Immature natural killer cell (primary cell): ENCODE results near the gene CIRBP. TPM values are rescaled to one million over a fixed set of nuclear protein-coding genes. Genes with fewer than 3 reads are reported as not detected.

Experiments used
- DNase-seq, 3 donors: peaks; one replicate each; pipeline ENCODE4 v3.0.0; 2022; ENCODE audit warnings: mixed read lengths in 1 of 3
- H3K27ac Mint-ChIP-seq, 6 donors: one replicate each; pipeline ENCODE4 v1.8.0; 2020; ENCODE audit warnings: mixed read lengths in 6 of 6, mild to moderate bottlenecking in 5 of 6, inconsistent platforms in 4 of 6, moderate library complexity in 3 of 6
- H3K27me3 Mint-ChIP-seq, 3 donors: one replicate each; pipeline ENCODE4 v1.8.0; 2020 to 2021; ENCODE audit warnings: low read depth in 3 of 3, mild to moderate bottlenecking in 3 of 3, mixed read lengths in 3 of 3, moderate library complexity in 3 of 3, inconsistent platforms in 1 of 3
- H3K36me3 Mint-ChIP-seq, 3 donors: one replicate each; pipeline ENCODE4 v1.8.0; 2020; ENCODE audit warnings: mixed read lengths in 3 of 3, inconsistent platforms in 2 of 3, mild to moderate bottlenecking in 2 of 3
- H3K4me1 Mint-ChIP-seq, 2 donors: one replicate each; pipeline ENCODE4 v1.8.0; 2020; ENCODE audit warnings: inconsistent platforms in 2 of 2, mild to moderate bottlenecking in 2 of 2, mixed read lengths in 2 of 2, moderate library complexity in 1 of 2
- H3K4me3 Mint-ChIP-seq, 5 donors: one replicate each; pipeline ENCODE4 v1.8.0; 2020; ENCODE audit warnings: mild to moderate bottlenecking in 5 of 5, mixed read lengths in 5 of 5, inconsistent platforms in 3 of 5, moderate library complexity in 3 of 5
- H3K9me3 Mint-ChIP-seq, 6 donors: one replicate each; pipeline ENCODE4 v1.8.0; 2020; ENCODE audit warnings: mild to moderate bottlenecking in 6 of 6, mixed read lengths in 6 of 6, inconsistent platforms in 4 of 6, moderate library complexity in 3 of 6
- polyA plus RNA-seq, 3 donors: library from polyadenylated mRNA; unstranded; fragments of 300-500 nt; fragmentation: Illumina TruSeq; gene quantifications; one replicate each; pipeline ENCODE4 v1.2.3, GENCODE V29; 2021

CIRBP gene
- polyA plus RNA-seq, 3 donors from 2014 or later: 146 to 246 (median 197) TPM

DNA sequence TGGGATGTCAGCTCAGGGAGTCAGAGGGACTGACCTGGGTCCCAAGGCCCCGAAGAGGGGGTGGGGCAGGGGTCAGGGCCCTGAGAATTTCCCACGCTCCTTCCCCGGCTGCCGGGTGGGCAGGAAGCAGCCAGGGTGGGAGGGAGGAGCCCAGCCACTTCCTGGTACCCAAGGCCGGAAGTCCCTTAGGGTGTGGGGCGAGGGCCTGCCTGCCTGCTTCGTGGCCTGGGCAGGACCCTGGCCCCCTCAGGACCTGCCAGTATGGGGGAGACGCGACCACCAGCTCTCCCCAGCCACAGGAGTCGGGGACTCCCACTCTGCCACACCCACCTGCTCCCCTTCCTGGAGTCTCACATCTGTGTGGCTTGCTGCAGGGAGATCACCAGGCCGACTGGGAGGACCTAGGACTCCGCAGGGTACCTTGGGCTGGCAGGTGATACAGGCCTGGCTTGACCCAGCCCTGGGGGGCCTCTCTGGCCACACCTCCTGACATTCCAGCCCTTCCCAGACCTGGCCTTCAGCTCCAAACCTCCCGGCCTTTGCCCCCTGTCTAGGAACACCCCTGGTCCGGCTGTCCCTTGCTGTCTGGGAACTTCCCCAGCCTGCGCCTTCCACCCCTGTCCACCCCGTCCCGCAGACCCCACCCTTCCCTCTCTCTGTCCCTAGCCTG is 9.8 kb upstream of the CIRBP start:
- peak overlapping the region; percentile 84 to 90 (median 90) for H3K4me3 Mint-ChIP-seq
- peaks cover 65 to 73% of the 10 kb centered on the region in 2 donors for H3K4me1 Mint-ChIP-seq
- H3K27ac Mint-ChIP-seq: peak overlapping the region; percentile 96 to 99 (median 99)
- peaks cover 0 to 4% (median 0%) of the 10 kb centered on the region in 6 donors for H3K9me3 Mint-ChIP-seq
- peak; percentile 85 to 88 (median 87) for DNase-seq
- peaks cover 41 to 70% (median 62%) of the 10 kb centered on the region in 3 donors for H3K27me3 Mint-ChIP-seq
- peaks cover 4 to 28% (median 7%) of the 10 kb centered on the region in 3 donors for H3K36me3 Mint-ChIP-seq

DNA sequence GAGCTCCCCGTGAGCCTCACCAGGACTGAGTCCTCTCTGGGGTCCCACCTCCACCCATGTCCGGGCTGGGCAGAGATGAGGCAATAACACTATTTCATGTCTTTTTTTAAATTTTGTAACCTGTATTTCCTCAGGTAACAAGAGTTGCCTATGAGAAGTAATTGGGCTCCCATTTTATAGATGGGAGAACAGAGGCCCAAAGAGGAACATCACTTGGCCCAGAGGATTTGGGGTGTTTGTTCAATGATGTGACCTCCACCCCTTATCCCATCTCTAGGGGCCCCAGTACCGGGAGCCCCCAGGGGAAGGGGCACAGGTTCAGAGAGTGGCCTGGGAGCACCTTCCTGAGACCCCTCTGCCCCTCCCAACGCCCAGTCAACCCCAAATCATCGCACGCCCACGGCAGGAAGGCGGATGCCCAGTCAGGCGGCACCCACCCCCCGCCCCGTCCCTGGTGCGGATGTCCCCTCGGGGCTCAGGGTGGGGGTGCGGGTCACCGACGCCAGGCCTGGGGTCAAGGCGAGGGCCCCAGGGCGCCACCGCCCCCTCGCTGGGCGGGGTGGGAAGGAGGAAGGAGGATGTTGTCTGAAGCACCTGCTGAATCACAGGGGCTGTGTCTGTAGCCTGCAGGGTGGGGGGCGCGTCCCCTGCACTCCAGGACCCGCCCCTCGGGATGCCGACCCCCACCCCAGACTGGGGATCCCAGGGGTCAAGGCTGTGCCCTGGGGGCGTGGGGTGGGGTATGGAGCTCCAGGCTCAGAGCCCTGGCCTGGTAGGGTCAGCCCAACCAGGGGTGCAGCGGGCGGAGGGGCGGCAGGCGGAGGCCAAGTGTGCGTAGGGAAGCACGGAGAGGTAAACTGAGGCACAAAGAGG is 9.0 kb upstream of the CIRBP start:
- peak; percentile 62 to 70 (median 69) for DNase-seq
- peak overlapping the region; percentile 96 to 99 (median 99) for H3K27ac Mint-ChIP-seq
- peaks cover 4 to 21% (median 7%) of the 10 kb centered on the region in 3 donors for H3K36me3 Mint-ChIP-seq
- peaks cover 59 to 71% of the 10 kb centered on the region in 2 donors for H3K4me1 Mint-ChIP-seq
- peaks cover 0 to 4% (median 0%) of the 10 kb centered on the region in 6 donors for H3K9me3 Mint-ChIP-seq
- peaks cover 33 to 62% (median 55%) of the 10 kb centered on the region in 3 donors for H3K27me3 Mint-ChIP-seq
- H3K4me3 Mint-ChIP-seq: peak overlapping the region; percentile 84 to 94 (median 90)

DNA sequence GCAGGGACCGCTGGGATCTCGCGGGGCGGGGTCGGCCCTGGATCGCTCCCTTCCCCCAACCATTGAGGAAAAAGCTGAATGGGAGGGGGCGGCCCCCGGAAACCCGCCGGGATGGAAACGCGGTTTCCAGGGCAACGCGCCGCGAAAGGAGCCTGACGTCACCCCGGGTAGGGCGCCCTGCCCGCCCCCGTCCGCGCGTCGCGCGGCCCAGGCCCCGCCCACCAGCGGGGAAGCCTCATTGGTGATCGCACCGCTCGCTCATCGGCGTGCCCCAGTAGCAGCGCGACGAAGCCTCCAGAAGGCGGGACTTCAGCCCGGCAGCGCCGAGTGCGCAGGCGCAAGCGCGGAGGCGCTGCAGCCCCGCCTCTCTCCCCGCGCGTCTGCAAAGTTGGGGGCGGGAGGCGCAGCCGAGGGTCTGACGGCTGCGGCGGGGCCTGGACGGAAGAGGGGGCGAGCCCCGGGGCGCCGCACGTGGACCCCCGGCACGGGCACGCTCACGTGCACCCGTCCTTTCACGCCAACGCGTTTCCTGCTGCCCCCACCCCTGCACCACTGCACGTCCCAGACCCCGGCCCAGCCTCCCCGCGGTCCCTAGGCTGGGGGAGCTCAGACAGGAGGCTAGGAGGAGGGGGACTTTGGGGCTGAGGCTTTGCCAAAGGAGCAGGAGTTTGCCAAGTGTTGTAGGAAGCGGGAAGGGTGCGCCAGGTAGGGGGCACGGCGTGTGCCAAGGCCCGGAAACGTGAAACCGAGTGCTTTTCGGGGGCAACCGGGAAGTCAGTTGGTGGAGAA is 8.2 kb upstream of the CIRBP start:
- Mint-ChIP-seq H3K27me3 (peaks cover 31 to 57% (median 48%) of the 10 kb centered on the region in 3 donors), H3K27ac (peak overlapping the region; percentile 95 to 99 (median 99)), H3K9me3 (peaks cover 0 to 4% (median 0%) of the 10 kb centered on the region in 6 donors), H3K4me3 (peak overlapping the region; percentile 90 to 94 (median 91)), H3K36me3 (peaks cover 4 to 19% (median 7%) of the 10 kb centered on the region in 3 donors), H3K4me1 (peaks cover 59 to 72% of the 10 kb centered on the region in 2 donors)
- DNase-seq: peak; percentile 97 to 99 (median 98)

DNA sequence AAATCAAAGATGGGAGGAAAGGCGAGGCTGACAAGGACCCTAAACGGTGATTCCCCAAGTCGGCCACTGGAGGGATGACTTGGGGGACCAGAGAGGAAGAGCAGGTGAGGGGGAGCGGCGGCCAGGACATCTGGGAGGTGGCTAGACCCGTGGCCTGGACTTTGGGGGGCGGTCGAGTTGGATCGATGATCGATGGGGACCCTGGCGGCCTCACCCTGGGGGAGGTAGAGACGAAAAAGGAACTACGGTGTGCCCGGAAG is 7.7 kb upstream of the CIRBP start:
- Mint-ChIP-seq H3K4me1 (peaks cover 55 to 68% of the 10 kb centered on the region in 2 donors), H3K4me3 (peak overlapping the region; percentile 90 to 94 (median 91)), H3K27ac (peak overlapping the region; percentile 95 to 99 (median 99)), H3K27me3 (peaks cover 26 to 54% (median 44%) of the 10 kb centered on the region in 3 donors), H3K36me3 (peaks cover 4 to 19% (median 7%) of the 10 kb centered on the region in 3 donors), H3K9me3 (peaks cover 0 to 4% (median 0%) of the 10 kb centered on the region in 6 donors)
- DNase-seq: no peak

DNA sequence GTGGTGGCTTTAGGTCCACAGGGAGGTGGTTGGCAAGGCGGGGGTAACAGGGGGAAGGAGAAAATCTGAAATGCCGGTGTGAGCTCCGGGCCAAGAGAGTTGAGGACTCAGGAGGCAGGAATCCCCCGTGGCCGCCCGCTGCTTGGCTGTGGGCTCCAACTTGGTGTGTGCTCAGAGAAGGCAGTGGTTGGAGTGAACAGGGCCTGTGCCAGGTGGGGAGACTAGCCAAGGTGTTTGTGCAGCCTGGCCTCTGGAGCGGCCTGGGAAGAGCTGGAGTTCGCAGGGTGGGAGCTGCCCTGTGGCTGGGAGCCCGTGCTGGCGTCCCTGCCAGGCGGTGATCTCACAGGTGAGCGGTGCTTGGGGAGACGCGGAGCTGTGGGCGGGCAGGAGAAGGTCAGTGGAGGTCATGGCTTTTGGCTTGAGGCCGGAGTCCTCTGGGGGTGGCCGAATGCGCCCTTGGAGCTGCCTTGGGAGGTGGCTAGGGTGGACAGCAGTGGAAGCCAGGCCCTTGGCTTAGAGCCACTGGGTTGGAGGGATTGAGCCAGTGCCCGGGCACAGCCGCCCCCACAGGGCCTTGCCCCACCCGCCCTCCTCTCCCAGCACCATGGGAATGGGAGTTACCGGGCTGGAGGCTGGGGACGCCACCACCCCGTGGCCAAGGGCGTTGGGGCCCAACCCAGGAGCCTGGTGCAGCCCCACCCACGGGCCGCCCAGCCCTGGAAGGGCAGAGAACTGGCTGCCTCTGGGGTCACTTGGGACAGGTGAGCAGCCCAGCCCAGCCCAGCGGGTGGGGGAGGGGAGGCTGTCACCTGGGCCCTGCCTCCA is 7.1 kb upstream of the CIRBP start:
- Mint-ChIP-seq H3K27me3 (peaks cover 24 to 50% (median 45%) of the 10 kb centered on the region in 3 donors), H3K27ac (peak overlapping the region; percentile 95 to 99 (median 99)), H3K4me1 (peaks cover 55 to 65% of the 10 kb centered on the region in 2 donors), H3K9me3 (peaks cover 0 to 4% (median 0%) of the 10 kb centered on the region in 6 donors), H3K4me3 (peak overlapping the region; percentile 90 to 94 (median 91)), H3K36me3 (peaks cover 4 to 19% (median 7%) of the 10 kb centered on the region in 3 donors)
- peak in 2 of 3 donors; percentile 34 to 43 for DNase-seq

DNA sequence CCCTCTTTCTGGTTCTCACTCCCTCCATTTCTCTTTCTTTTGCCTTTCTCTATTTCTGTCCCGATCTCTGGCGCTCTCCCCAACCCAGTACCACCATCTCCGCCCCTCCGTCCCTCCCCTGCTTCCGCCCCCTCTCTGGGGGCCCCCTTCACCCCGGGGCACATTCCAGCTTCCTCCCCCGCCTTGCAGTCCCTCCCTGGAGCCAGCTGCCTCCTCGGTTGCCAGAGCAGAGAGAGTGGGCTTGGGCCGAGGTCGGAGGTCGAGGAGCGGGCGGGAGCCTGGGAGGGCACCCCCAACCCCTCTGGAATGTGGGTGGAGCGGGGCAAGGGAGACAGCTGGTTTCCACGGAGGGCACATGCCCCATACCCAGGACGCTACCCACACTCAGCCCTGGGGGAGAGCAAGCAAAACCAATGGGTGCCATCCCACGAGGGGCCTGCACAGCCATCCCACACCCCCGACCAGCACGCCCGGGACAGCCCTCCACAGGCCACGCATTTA is 6.5 kb upstream of the CIRBP start:
- Mint-ChIP-seq H3K27ac (peak overlapping the region; percentile 69 to 99 (median 86)), H3K4me1 (peaks cover 56 to 67% of the 10 kb centered on the region in 2 donors)
- DNase-seq: no peak

DNA sequence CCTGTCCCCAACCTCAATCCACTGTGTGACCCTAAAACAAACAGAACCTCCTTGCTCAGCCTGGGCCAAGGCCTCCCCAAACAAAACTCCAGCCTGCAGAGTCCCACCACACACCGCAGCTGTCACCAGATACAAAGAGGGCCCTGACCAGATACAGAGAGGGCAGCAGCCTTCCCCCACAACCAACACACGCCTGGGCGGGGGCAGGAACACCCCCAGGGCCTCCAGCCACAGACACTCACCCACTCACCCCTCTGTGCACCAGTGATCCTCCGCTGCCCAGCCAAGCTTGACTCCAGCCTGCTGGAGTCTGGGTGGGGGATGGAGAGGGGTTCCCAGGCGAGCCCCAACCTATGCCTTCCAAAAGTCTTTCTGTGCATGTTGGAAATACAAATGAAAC is 5.9 kb upstream of the CIRBP start:
- Mint-ChIP-seq H3K4me1 (peaks cover 55 to 67% of the 10 kb centered on the region in 2 donors), H3K9me3 (peaks cover 0 to 4% (median 0%) of the 10 kb centered on the region in 6 donors), H3K4me3 (peak overlapping the region; percentile 22 to 63 (median 55)), H3K27ac (peak overlapping the region; percentile 63 to 99 (median 86)), H3K27me3 (peaks cover 18 to 42% (median 41%) of the 10 kb centered on the region in 3 donors), H3K36me3 (peaks cover 0 to 8% (median 0%) of the 10 kb centered on the region in 3 donors)
- no peak for DNase-seq

More for the DNA sequence above, 6.5 kb upstream of the CIRBP start:
- Mint-ChIP-seq H3K36me3 (peaks cover under 1 to 14% (median 3%) of the 10 kb centered on the region in 3 donors), H3K4me3 (peak overlapping the region in 3 of 5 donors; percentile 53 to 63 (median 58)), H3K27me3 (peaks cover 19 to 47% (median 44%) of the 10 kb centered on the region in 3 donors), H3K9me3 (peaks cover 0 to 4% (median 0%) of the 10 kb centered on the region in 6 donors)

DNA sequence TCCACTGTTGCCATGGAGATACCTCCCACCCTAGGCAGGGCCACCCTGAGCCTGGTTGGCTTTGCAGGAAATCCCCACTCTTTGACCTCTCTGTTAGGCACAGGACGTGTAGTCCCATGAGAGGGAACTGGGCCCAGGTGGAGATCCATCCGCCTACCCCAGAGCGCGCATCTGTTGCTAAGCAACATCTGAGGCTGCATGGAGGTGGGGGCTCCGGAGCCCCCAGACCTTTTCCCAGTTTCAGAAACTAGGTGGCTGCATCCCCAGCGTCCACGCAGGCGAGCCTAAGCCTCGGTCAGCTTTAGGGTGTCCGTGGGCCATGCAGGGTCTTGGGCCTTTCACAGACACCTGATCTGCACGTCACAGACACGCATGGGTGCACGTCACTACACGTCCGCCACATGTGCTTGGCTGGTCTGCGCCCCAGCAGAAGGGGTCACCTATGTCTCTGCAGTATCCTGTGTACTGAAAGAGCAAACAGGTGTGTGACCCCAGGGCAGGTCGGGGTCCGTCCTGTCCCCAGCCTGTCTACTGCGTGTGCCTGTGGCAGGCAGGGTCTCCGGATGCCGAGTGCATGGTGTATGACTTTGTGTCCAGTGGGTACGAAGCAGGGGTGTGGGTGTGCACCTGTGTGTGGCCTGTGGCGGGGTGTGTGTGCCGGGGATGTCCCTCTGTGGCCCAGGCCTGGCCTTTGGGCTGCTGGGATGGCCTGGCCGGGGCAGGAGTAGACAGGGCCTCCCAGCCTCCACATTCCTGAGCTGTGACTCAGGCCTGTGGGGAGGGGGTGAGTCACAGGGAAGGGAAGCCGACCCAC is 4.1 kb upstream of the CIRBP start:
- Mint-ChIP-seq H3K27ac (peak overlapping the region in 5 of 6 donors; percentile 28 to 91 (median 74)), H3K27me3 (peaks cover 15 to 34% (median 31%) of the 10 kb centered on the region in 3 donors), H3K4me1 (peaks cover 49 to 59% of the 10 kb centered on the region in 2 donors), H3K36me3 (peaks cover 0 to under 1% (median 0%) of the 10 kb centered on the region in 3 donors), H3K9me3 (no peaks in the 10 kb centered on the region), H3K4me3 (peak overlapping the region in 4 of 5 donors; percentile 43 to 71 (median 50))
- DNase-seq: no peak

DNA sequence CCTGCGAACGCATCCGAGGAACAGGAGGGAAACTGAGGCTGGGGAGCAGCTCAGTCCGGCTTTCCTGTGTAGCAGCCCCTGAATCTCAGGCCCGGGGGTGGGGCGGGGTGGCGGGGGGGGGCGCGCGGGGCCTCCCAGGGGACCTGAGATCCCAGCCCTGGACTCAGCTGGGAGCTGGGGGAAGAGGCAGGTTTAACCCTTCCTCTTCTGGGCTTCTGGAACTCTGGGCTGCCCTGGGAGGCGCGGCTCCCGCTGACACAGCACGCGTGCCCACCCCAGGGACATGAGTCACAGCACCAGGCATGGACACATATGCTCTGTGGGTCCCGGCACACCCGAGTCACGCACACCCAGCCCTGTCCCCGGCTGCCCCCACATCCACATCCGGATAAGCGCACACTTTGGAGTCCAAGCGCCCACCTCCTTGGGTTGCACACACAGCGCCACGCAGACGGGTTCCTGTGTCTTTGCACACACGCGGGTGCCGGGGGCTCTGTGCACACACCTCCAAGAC is 3.5 kb upstream of the CIRBP start:
- peaks cover 54 to 63% of the 10 kb centered on the region in 2 donors for H3K4me1 Mint-ChIP-seq
- peak in 2 of 3 donors; percentile 60 to 69 for DNase-seq

DNA sequence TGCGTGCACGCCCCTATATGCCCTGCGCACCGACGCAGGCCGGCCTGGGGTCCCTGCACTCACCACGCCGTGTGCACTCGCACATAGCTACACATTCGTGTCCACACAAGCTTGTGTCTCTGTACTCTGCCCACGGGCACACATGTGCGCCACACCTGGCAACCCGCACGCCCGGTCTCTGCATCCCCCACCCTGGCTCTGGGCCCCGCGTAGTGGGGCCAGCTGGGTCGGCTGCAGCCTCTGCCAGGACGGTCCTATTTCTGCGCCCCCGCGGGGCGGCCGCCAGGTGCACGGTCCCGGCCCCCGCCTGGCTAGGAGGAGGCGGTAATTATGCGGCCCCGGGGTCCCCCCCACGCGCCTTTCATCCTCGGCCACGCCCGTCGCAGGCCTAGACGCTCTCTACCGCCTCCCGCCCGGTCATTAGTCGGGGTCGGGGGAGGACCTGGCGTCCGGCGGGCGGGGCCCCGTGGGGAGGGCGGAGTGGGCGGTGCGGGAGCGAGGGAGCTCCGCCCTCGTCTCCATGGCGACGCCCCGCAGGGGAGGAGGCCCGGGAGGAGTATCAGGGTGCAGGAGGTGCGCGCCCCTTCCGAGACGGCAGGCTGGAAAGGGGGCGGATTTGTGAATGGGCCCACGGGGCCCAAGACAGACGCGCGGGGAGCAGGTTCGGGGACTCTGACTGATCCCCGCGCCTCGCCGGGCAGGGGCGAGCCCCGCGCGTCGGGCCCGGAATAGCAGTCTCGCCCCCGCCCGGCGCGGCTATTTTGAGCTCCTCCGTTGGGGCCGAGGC is 2.8 kb upstream of the CIRBP start:
- H3K36me3 Mint-ChIP-seq: peaks cover 3 to 12% (median 3%) of the 10 kb centered on the region in 3 donors
- H3K4me3 Mint-ChIP-seq: peak overlapping the region; percentile 69 to 76 (median 73)
- peak; percentile 92 to 93 (median 92) for DNase-seq
- H3K4me1 Mint-ChIP-seq: peaks cover 57 to 67% of the 10 kb centered on the region in 2 donors
- H3K9me3 Mint-ChIP-seq: no peaks in the 10 kb centered on the region
- peaks cover 23 to 36% (median 32%) of the 10 kb centered on the region in 3 donors for H3K27me3 Mint-ChIP-seq
- H3K27ac Mint-ChIP-seq: peak overlapping the region; percentile 65 to 89 (median 86)

More for the DNA sequence above, 3.5 kb upstream of the CIRBP start:
- peak overlapping the region; percentile 65 to 91 (median 86) for H3K27ac Mint-ChIP-seq
- H3K36me3 Mint-ChIP-seq: peaks cover 3 to 7% (median 3%) of the 10 kb centered on the region in 3 donors
- peaks cover 18 to 34% (median 32%) of the 10 kb centered on the region in 3 donors for H3K27me3 Mint-ChIP-seq
- no peaks in the 10 kb centered on the region for H3K9me3 Mint-ChIP-seq
- H3K4me3 Mint-ChIP-seq: peak overlapping the region; percentile 69 to 76 (median 73)
